Stomach (tissue), 9 donors: ENCODE results near the gene CLEC18B. TPM values are rescaled to one million over a fixed set of nuclear protein-coding genes. Genes with fewer than 3 reads are reported as not detected.

Source experiments
- DNase-seq, 2 donors: peaks; one replicate each; pipeline versions ENCODE4 v3.0.0 to v3.0.0-alpha.2; 2013 to 2019
- H3K27ac ChIP-seq, 5 donors: fragments of 200-600 bp in 4 of 5; sonication (generic) in 4 of 5; one replicate each; pipeline ENCODE4 v1.5.1; 2013 to 2019; ENCODE audit warnings: mild to moderate bottlenecking in 1 of 5, moderate library complexity in 1 of 5
- H3K27me3 ChIP-seq, 3 donors: fragments of 200-600 bp; sonication (generic); one replicate each; pipeline ENCODE4 v1.5.1; 2017 to 2019; ENCODE audit warnings: mixed run types in 1 of 3
- H3K36me3 ChIP-seq, 4 donors: fragments of 200-600 bp; sonication (generic); 1 replicate in 3 of 4; 2 replicates in 1 of 4; pipeline ENCODE4 v1.5.1; 2016 to 2019
- H3K4me1 ChIP-seq, 4 donors: fragments of 200-600 bp; sonication (generic); one replicate each; pipeline ENCODE4 v1.5.1; 2016 to 2019
- H3K4me3 ChIP-seq, 4 donors: fragments of 200-600 bp; sonication (generic) in 3 of 4; one replicate each; pipeline ENCODE4 v1.5.1; 2016 to 2019; ENCODE audit warnings: mild to moderate bottlenecking in 1 of 4
- H3K9me3 ChIP-seq, 4 donors: fragments of 200-600 bp; sonication (generic); one replicate each; pipeline ENCODE4 v1.5.1; 2016 to 2019
- CTCF ChIP-seq, 7 experiments: fragments of 450-650 bp in 4 of 7; fragments of 200-600 bp in 3 of 7; sonication (generic) in 3 of 7; IDR thresholded peaks; one replicate each; pipeline ENCODE4 v1.5.1; 2016 to 2019; ENCODE audit warnings: antibody characterized with exemption in 7 of 7, control low read depth in 2 of 7, mild to moderate bottlenecking in 1 of 7
- EP300 ChIP-seq: sonication (generic); formaldehyde crosslinking; IDR thresholded peaks from one replicate; pipeline ENCODE4 v1.6.1; 2017; ENCODE audit warnings: antibody characterized with exemption
- POLR2A ChIP-seq, 4 donors: fragments of 450-650 bp; IDR thresholded peaks; one replicate each; pipeline ENCODE4 v1.6.1; 2016; ENCODE audit warnings: antibody characterized with exemption in 4 of 4, control low read depth in 2 of 4, mild to moderate bottlenecking in 1 of 4, moderate library complexity in 1 of 4
- POLR2AphosphoS5 ChIP-seq, 3 donors: sonication (generic); formaldehyde crosslinking; IDR thresholded peaks; one replicate each; pipeline ENCODE4 v1.6.1; 2016; ENCODE audit warnings: antibody characterized with exemption in 3 of 3
- WGBS, 5 donors: extraction: QIAGEN DNeasy Blood & Tissue Kit in 3 of 5; methylation state at CpG; one replicate each; pipeline versions ENCODE4 v1.1.5 to v1.1.7; 2013 to 2018; 5-methylcytosine and 5-hydroxymethylcytosine counted together
- intact Hi-C: fragments of 100-400 bp; cut with DNase I; formaldehyde crosslinking; loops from one replicate; pipeline ENCODE4 v1.15.1; 2023; ENCODE audit warnings: low total_unique reads
- polyA plus RNA-seq, 3 donors: library from polyadenylated mRNA; stranded (reverse); fragments of 200-250 nt; gene quantifications; one replicate each; pipeline ENCODE4 v1.2.3, GENCODE V29; 2013
- total RNA-seq, 5 donors: library from RNA; depleted of rRNA; stranded (reverse); fragments of >200 nt; gene quantifications; one replicate each; pipeline versions ENCODE4 v1.1.0 to v1.2.3, GENCODE V29; 2014 to 2016
- donor health status: healthy with polysubstance abuse.
- donor health status: Bipolar disorder and iron deficiency.
- donor health status: healthy.

Gene CLEC18B
- total and polyA plus RNA-seq, 8 donors = 0.25 to 2.6 (median 2.6) TPM; not detected in 5

GRCh38 chr16:74465851-74466685, 44.8 kb upstream of the CLEC18B start:
- 72 to 89% (median 81%) methylated on average over 6 of the region's 6 CpGs for WGBS, 5 donors
- no peak for TF ChIP-seq POLR2AphosphoS5 (IDR thresholded peaks at IDR 0.05)
- no peak for TF ChIP-seq EP300
- no peak for TF ChIP-seq CTCF (IDR thresholded peaks at IDR 0.05)
- no peak for TF ChIP-seq POLR2A (IDR thresholded peaks at IDR 0.05)
- Histone ChIP-seq H3K27me3 (no peaks in the 10 kb centered on the region), H3K4me1 (no peaks in the 10 kb centered on the region), H3K36me3 (peaks cover 79 to 100% (median 100%) of the 10 kb centered on the region in 4 donors), H3K4me3 (no peak overlapping the region), H3K27ac (no peak overlapping the region), H3K9me3 (no peaks in the 10 kb centered on the region)
- no peak for DNase-seq
- intact Hi-C loops = no loop called here

- no peaks in the 10 kb centered on the region for H3K4me1 ChIP-seq
- no peak overlapping the region for H3K27ac ChIP-seq
- H3K27me3 ChIP-seq = no peaks in the 10 kb centered on the region
- H3K4me3 ChIP-seq = no peak overlapping the region
- intact Hi-C loops = no loop called here
- DNase-seq = no peak
- WGBS, 5 donors = 83 to 92% (median 89%) methylated on average over 7 of the region's 7 CpGs
- peaks cover 73 to 100% (median 100%) of the 10 kb centered on the region in 4 donors for H3K36me3 ChIP-seq
- no peaks in the 10 kb centered on the region for H3K9me3 ChIP-seq
- TF ChIP-seq EP300 = no peak
- TF ChIP-seq POLR2AphosphoS5 (IDR thresholded peaks at IDR 0.05) = no peak
- no peak for TF ChIP-seq POLR2A (IDR thresholded peaks at IDR 0.05)
- no peak for TF ChIP-seq CTCF (IDR thresholded peaks at IDR 0.05)
Measured at GRCh38 chr16:74465281-74465680, 44.0 kb upstream of the CLEC18B start.

- H3K36me3 ChIP-seq = peaks cover 62 to 100% (median 100%) of the 10 kb centered on the region in 4 donors
- intact Hi-C loops = no loop called here
Measured at GRCh38 chr16:74463888-74464287, 42.6 kb upstream of the CLEC18B start.

GRCh38 chr16:74462361-74462760, 41.1 kb upstream of the CLEC18B start:
- Histone ChIP-seq H3K4me3 (no peak overlapping the region), H3K27ac (no peak overlapping the region), H3K4me1 (no peaks in the 10 kb centered on the region), H3K36me3 (peaks cover 52 to 100% (median 100%) of the 10 kb centered on the region in 4 donors), H3K27me3 (no peaks in the 10 kb centered on the region), H3K9me3 (no peaks in the 10 kb centered on the region)
- intact Hi-C loops = no loop called here
- WGBS, 5 donors = 90 to 98% (median 95%) methylated on average over 4 of the region's 4 CpGs
- no peak for DNase-seq
- TF ChIP-seq POLR2AphosphoS5 (IDR thresholded peaks at IDR 0.05) = no peak
- TF ChIP-seq CTCF (IDR thresholded peaks at IDR 0.05) = no peak
- no peak for TF ChIP-seq EP300
- TF ChIP-seq POLR2A (IDR thresholded peaks at IDR 0.05) = no peak

More at GRCh38 chr16:74463888-74464287, 42.6 kb upstream of the CLEC18B start:
- Histone ChIP-seq H3K9me3 (no peaks in the 10 kb centered on the region), H3K27ac (no peak overlapping the region), H3K4me1 (no peaks in the 10 kb centered on the region), H3K4me3 (no peak overlapping the region), H3K27me3 (no peaks in the 10 kb centered on the region)
- DNase-seq = no peak
- no peak for TF ChIP-seq POLR2AphosphoS5 (IDR thresholded peaks at IDR 0.05)
- no peak for TF ChIP-seq EP300
- no peak for TF ChIP-seq CTCF (IDR thresholded peaks at IDR 0.05)
- TF ChIP-seq POLR2A (IDR thresholded peaks at IDR 0.05) = no peak
- 94 to 100% (median 95%) methylated on average over 2 of the region's 2 CpGs for WGBS, 5 donors
